HL-60 (cell line): Measurements from ENCODE around the gene SPG21.

Experiments
- CTCF ChIP-seq: IDR thresholded peaks from one replicate; pipeline ENCODE4 v1.5.1; 2011; ENCODE audit warnings: low read length, control low read depth, inconsistent platforms; ENCODE audit not compliant: insufficient read depth
- GABPA ChIP-seq: IDR thresholded peaks from 2 replicates; pipeline ENCODE4 v1.6.1; 2012; ENCODE audit warnings: low read depth
- POLR2AphosphoS5 ChIP-seq: IDR thresholded peaks from 2 replicates; pipeline ENCODE4 v1.6.1; 2012; ENCODE audit warnings: low read depth
- REST ChIP-seq: IDR thresholded peaks from 2 replicates; pipeline ENCODE4 v1.6.1; 2012; ENCODE audit warnings: low read depth; ENCODE audit not compliant: insufficient replicate concordance

- no peak for TF ChIP-seq CTCF
- TF ChIP-seq POLR2AphosphoS5: no peak
- TF ChIP-seq REST: no peak
- no peak for TF ChIP-seq GABPA
These were observed 58.3 kb downstream of the SPG21 start for GRCh38 chr15:64931381-64931780.
